Measurements from ENCODE around the gene SSNA1.
A peak's percentile ranks its signal among the peaks of the same experiment; 100 is the strongest.

SSNA1 gene

GRCh38 chr9:137222190-137223077 is 34.0 kb downstream of the SSNA1 start, which contains the start of gene RNF208:
TSS of gene RNF208 (minus strand) at chr9:137222240. CDS start at chr9:137221212, 1,028 bp downstream.
- no peak for DNase-seq

GRCh38 chr9:137223078-137223970 is 34.8 kb downstream of the SSNA1 start:
- peak; percentile 97 for DNase-seq

GRCh38 chr9:137224830-137225694 is 36.6 kb downstream of the SSNA1 start, which contains the start of gene CYSRT1:
TSS of gene CYSRT1 (plus strand) at chr9:137225174. CDS start at chr9:137225622, 448 bp downstream.
- DNase-seq = no peak

GRCh38 chr9:137225699-137226331 is 37.3 kb downstream of the SSNA1 start:
- no peak for DNase-seq

- DNase-seq = no peak
Observed at GRCh38 chr9:137226338-137227053, 38.0 kb downstream of the SSNA1 start.

- peak; percentile 60 for DNase-seq
Observed at GRCh38 chr9:137227054-137227852, 38.8 kb downstream of the SSNA1 start, which contains the start of gene RNF224. TSS of gene RNF224 (plus strand) at chr9:137227502. CDS start at chr9:137228336, 834 bp downstream.

- no peak for DNase-seq
Observed at GRCh38 chr9:137227853-137228505, 39.5 kb downstream of the SSNA1 start.

- DNase-seq = no peak
Observed at GRCh38 chr9:137228506-137228967, 40.1 kb downstream of the SSNA1 start.

GRCh38 chr9:137228968-137229896 is 40.8 kb downstream of the SSNA1 start:
- DNase-seq = no peak

GRCh38 chr9:137229903-137230704 is 41.6 kb downstream of the SSNA1 start:
- no peak for DNase-seq

GRCh38 chr9:137230705-137231371 is 42.4 kb downstream of the SSNA1 start, which contains the start of gene SLC34A3:
TSS of gene SLC34A3 (plus strand) at chr9:137230901. CDS start at chr9:137231703, 802 bp downstream.
- DNase-seq = no peak

GRCh38 chr9:137231372-137232039 is 43.0 kb downstream of the SSNA1 start:
- DNase-seq = no peak

GRCh38 chr9:137232101-137232500 is 43.6 kb downstream of the SSNA1 start:
- DNase-seq = no peak

- no peak for DNase-seq
Observed at GRCh38 chr9:137232510-137232909, 44.0 kb downstream of the SSNA1 start.

GRCh38 chr9:137233143-137233980 is 44.9 kb downstream of the SSNA1 start:
- no peak for DNase-seq

All from fibroblast of skin of back (primary cell).